ENCODE results near the gene FOXJ1.

FOXJ1 gene

GRCh38 chr17:76179496-76180467 lies 38.7 kb upstream of the FOXJ1 start:
- Histone ChIP-seq H3K79me2 (ENCODE audit: insufficient read depth, low read length) (no peaks in the 10 kb centered on the region), H3K4me1 (ENCODE audit: insufficient read depth, low read length) (peaks cover 39% of the 10 kb centered on the region), H3K4me2 (ENCODE audit: insufficient read depth, low read length) (peak overlapping the region; percentile 53), H3K27me3 (ENCODE audit: insufficient read depth, low read length, poor library complexity) (no peaks in the 10 kb centered on the region), H2AFZ (ENCODE audit: low read depth, low read length) (peak overlapping the region; percentile 67), H3K36me3 (ENCODE audit: insufficient read depth, low read length) (no peaks in the 10 kb centered on the region), H3K9me3 (ENCODE audit: insufficient read depth, low read length, severe bottlenecking) (peaks cover 2% of the 10 kb centered on the region), H3K4me3 (ENCODE audit: low read depth in 1 of 2, low read length in 2 of 2) (peak overlapping the region in 1 of 2 experiments; percentile 35; a peak in 2 of 4 replicates), H3K27ac (ENCODE audit: low read length) (peak overlapping the region; percentile 86), H3K9ac (ENCODE audit: low read depth, low read length) (peak overlapping the region; percentile 42), H4K20me1 (ENCODE audit: insufficient read depth, low read length) (no peaks in the 10 kb centered on the region)
- peak; percentile 65 for TF ChIP-seq CTCF (IDR thresholded peaks at IDR 0.05; ENCODE audit: borderline replicate concordance, extremely low read depth, low read length, poor library complexity, severe bottlenecking)
- TF ChIP-seq EZH2 (IDR thresholded peaks at IDR 0.05; ENCODE audit: borderline replicate concordance, low read depth, low read length, severe bottlenecking), result no peak
- DNase-seq, result peak; percentile 77
- peak; percentile 88 for ATAC-seq (ENCODE audit: insufficient read depth, low read depth)

GRCh38 chr17:76178124-76178523 lies 37.1 kb upstream of the FOXJ1 start:
- no peaks in the 10 kb centered on the region for H4K20me1 ChIP-seq (ENCODE audit: insufficient read depth, low read length)

GRCh38 chr17:76176701-76177574 lies 35.9 kb upstream of the FOXJ1 start:
- no peaks in the 10 kb centered on the region for H4K20me1 ChIP-seq (ENCODE audit: insufficient read depth, low read length)
- no peak overlapping the region for H3K9ac ChIP-seq (ENCODE audit: low read depth, low read length)
- no peak overlapping the region for H3K27ac ChIP-seq (ENCODE audit: low read length)
- peaks cover 2% of the 10 kb centered on the region for H3K9me3 ChIP-seq (ENCODE audit: insufficient read depth, low read length, severe bottlenecking)
- no peak overlapping the region for H3K4me3 ChIP-seq (ENCODE audit: low read depth in 1 of 2, low read length in 2 of 2)
- H2AFZ ChIP-seq (ENCODE audit: low read depth, low read length), result no peak overlapping the region
- ATAC-seq (ENCODE audit: insufficient read depth, low read depth) (no peak), DNase-seq (no peak)
- no peak overlapping the region for H3K4me2 ChIP-seq (ENCODE audit: insufficient read depth, low read length)
- H3K79me2 ChIP-seq (ENCODE audit: insufficient read depth, low read length), result no peaks in the 10 kb centered on the region
- TF ChIP-seq EZH2 (IDR thresholded peaks at IDR 0.05; ENCODE audit: borderline replicate concordance, low read depth, low read length, severe bottlenecking) (no peak), CTCF (IDR thresholded peaks at IDR 0.05; ENCODE audit: borderline replicate concordance, extremely low read depth, low read length, poor library complexity, severe bottlenecking) (no peak)
- H3K36me3 ChIP-seq (ENCODE audit: insufficient read depth, low read length), result no peaks in the 10 kb centered on the region
- H3K4me1 ChIP-seq (ENCODE audit: insufficient read depth, low read length), result peaks cover 33% of the 10 kb centered on the region
- no peaks in the 10 kb centered on the region for H3K27me3 ChIP-seq (ENCODE audit: insufficient read depth, low read length, poor library complexity)

More at GRCh38 chr17:76178124-76178523, 37.1 kb upstream of the FOXJ1 start:
- Histone ChIP-seq H3K27me3 (ENCODE audit: insufficient read depth, low read length, poor library complexity) (no peaks in the 10 kb centered on the region), H3K79me2 (ENCODE audit: insufficient read depth, low read length) (no peaks in the 10 kb centered on the region), H3K9ac (ENCODE audit: low read depth, low read length) (no peak overlapping the region), H3K4me2 (ENCODE audit: insufficient read depth, low read length) (no peak overlapping the region), H3K4me1 (ENCODE audit: insufficient read depth, low read length) (peaks cover 39% of the 10 kb centered on the region), H3K4me3 (ENCODE audit: low read depth in 1 of 2, low read length in 2 of 2) (no peak overlapping the region), H3K27ac (ENCODE audit: low read length) (peak overlapping the region; percentile 36), H3K9me3 (ENCODE audit: insufficient read depth, low read length, severe bottlenecking) (peaks cover 2% of the 10 kb centered on the region), H2AFZ (ENCODE audit: low read depth, low read length) (peak overlapping the region; percentile 21; the same call in 1 of the 2 replicates), H3K36me3 (ENCODE audit: insufficient read depth, low read length) (no peaks in the 10 kb centered on the region)
- DNase-seq (no peak), ATAC-seq (ENCODE audit: insufficient read depth, low read depth) (no peak)
- TF ChIP-seq CTCF (IDR thresholded peaks at IDR 0.05; ENCODE audit: borderline replicate concordance, extremely low read depth, low read length, poor library complexity, severe bottlenecking), result no peak
- no peak for TF ChIP-seq EZH2 (IDR thresholded peaks at IDR 0.05; ENCODE audit: borderline replicate concordance, low read depth, low read length, severe bottlenecking)
